GM19025 (cell line): Measurements from ENCODE around the gene PNPLA3.

Source experiments
- ATAC-seq: cut with Tn5 transposase; IDR thresholded peaks from one replicate; pipeline ENCODE4 v1.9.1; 2021; ENCODE audit warnings: mild to moderate bottlenecking, low read depth, moderate library complexity; ENCODE audit not compliant: unreplicated experiment

PNPLA3 gene, protein sequence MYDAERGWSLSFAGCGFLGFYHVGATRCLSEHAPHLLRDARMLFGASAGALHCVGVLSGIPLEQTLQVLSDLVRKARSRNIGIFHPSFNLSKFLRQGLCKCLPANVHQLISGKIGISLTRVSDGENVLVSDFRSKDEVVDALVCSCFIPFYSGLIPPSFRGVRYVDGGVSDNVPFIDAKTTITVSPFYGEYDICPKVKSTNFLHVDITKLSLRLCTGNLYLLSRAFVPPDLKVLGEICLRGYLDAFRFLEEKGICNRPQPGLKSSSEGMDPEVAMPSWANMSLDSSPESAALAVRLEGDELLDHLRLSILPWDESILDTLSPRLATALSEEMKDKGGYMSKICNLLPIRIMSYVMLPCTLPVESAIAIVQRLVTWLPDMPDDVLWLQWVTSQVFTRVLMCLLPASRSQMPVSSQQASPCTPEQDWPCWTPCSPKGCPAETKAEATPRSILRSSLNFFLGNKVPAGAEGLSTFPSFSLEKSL

DNA sequence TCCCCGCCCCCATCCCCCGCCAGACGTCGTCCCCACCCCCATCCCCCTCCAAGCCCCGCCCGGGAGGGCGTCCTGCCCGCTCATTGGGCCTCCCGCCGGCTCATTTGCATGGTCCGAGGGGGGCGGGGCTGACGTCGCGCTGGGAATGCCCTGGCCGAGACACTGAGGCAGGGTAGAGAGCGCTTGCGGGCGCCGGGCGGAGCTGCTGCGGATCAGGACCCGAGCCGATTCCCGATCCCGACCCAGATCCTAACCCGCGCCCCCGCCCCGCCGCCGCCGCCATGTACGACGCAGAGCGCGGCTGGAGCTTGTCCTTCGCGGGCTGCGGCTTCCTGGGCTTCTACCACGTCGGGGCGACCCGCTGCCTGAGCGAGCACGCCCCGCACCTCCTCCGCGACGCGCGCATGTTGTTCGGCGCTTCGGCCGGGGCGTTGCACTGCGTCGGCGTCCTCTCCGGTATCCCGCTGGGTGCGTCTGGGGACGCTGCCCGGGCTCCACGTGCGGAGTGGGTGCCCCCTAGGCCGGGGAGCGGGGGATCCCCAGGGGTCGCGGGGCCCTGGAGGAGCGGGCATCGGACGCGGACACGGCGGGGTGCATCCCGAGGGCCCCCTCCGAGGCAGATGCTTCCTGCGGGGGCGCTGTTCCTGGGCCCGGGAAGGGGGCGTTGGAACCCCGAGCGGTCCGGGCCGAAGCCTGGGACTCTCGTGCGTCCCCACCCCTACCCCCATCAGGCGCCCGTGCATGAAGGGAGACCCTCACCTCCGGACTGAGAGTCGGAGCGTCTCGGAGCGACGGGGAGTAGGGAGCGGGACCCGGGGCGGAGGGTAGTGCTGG lies at the start of gene PNPLA3:
Gene PNPLA3 (plus strand): TSS at position 175 of the 834 bp plus-strand sequence. CDS start 107 bp downstream, at position 282.
- no peak for ATAC-seq

DNA sequence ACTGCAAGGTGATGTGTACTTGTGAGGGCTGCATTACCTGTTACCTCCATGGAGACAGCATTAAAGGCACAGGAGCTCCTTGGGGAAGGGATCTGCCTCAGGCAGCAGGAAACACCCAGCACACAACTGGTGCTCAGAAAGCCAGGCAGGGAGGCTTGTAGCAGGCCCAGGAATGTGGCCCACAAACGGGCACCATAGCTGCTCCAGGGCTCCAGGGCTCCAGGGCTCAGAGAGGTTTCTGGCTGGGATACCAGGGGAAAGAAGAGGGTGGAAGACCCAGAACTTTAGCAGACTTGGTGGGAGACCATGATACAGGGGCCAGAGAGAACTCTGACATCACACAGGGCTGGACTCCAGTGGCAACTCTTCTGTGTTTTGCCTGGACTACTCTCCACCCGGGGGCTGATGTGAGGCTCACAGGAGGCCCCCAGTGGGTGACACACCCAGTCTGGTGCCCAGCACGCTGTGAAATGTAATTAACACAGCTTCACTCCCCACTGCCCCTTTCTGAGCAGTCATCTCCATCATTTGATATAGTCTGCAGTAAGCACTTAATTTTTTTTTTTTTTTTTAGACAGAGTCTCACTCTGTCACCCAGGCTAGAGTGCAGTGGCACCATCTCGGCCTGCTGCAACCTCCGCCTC lies 46.6 kb upstream of the PNPLA3 start:
- ATAC-seq = no peak

DNA sequence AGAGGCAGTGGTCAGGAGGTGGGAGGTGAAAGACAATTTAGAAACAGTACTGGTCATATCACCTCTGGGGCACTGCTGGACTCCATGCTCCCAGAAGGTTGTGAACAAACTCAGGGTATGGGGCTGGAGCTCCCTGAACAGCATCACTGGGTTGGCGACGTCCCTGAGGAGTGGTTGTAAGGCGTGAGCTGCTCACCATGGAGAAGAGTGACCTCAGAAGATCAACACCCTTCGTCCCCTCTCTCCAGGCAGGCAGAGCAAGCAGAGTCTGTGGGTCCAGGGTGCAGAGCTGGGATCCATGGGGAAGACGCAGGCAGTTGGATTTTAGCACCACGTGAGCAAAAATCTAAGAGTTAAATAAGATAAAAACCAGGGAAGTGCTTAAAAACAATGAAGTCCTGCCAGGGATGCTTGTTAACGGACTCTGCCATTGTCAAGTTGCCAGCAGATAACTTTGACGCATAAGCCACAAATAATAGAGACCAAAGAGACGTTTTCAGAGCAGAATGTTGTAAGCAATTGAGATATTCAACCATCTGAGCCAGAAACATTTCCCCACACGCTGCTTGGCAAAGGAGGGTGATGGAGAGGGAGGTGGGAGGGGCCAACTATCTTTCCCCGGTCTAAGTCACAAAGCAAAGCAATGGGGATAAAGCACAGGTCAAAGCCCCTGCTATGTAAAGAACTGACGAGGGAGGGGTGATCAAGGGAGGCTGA lies 45.4 kb upstream of the PNPLA3 start:
- no peak for ATAC-seq

DNA sequence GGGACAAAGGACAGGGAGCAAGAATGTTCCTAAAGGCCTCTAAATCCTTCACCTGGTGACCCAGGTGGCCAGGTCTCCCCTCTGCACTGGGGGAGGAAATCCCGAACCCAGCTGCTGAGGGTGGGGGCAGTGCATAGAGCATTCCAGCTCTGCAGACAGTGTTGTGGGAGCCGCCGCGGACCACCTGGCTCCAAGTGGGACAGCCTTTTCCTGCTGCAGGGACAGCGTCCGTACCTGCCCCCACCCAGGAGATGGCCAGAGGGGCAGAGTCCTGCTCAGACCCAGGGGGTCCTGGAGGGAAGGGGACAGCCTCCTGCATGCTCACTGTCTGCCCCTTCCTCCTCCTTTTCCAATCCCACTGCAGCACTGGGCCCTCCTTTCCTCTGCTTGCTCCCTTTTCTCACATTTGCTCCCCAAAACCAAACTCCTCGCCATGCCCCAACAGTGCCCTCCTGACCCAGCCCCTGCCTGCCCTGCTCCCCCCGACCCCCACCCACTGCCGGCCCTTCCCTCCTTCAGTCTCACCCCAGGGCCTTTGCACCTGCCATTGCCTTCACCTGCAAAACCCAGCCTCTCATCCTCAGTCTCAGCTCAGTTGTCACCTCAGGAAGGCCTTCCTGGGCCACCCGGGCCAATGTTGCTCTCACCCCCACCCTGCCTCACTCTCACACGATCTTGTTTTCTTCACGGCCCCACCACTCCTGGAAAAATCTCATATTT lies 44.6 kb upstream of the PNPLA3 start:
- ATAC-seq = no peak

DNA sequence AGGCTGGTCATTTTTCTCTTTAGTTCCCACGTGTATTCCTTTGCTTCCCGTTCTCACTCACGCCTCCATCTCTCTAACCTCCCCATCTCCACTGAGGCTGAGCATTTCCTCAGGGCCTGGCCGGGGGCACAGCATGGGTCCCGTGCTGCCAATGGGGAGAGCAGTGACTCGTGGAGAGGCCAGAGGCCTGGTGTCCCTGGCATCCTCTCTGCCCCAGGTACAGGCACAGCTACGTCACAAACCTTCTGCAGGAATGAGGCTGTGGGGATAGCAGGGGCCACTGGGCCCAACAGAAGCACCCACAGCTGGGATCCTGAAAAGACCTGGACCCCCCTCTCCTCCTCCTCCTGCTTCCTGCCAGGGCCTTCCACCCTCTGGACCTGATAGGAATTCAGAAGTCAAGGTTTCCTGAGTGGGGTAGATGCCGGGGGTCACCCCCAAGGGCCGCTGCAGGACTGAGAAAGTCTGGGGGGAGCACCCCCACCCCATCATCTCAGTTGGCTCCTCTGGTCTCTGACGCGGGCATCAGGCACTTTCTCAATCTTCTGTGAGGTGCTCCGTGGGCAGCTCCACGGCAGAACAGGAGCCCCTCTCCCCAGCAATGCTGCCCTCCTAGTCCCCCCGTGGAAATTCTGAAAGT lies 43.6 kb upstream of the PNPLA3 start:
- ATAC-seq = no peak

DNA sequence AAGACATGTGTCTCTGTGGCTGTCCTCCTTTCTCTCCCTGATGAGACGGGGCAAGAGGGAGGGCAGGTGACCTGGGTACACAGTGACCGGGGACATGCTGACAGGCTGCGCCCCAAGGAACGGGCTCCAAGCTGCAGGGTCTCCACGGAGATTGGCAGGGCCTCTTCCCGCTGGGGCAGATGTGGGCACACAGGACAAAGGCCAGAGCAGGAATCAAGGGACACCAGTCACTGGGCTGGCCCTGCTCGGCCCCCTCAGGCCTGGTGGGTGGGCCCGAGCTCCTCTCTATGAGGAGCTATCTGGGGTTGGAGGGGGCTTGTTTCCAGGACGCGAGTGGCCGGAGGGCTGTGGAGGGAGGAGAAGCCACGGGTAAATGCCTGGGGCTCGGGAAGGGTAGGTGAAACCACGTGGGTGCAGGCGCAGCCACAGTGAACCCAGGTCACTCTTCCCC lies 43.0 kb upstream of the PNPLA3 start:
- no peak for ATAC-seq

DNA sequence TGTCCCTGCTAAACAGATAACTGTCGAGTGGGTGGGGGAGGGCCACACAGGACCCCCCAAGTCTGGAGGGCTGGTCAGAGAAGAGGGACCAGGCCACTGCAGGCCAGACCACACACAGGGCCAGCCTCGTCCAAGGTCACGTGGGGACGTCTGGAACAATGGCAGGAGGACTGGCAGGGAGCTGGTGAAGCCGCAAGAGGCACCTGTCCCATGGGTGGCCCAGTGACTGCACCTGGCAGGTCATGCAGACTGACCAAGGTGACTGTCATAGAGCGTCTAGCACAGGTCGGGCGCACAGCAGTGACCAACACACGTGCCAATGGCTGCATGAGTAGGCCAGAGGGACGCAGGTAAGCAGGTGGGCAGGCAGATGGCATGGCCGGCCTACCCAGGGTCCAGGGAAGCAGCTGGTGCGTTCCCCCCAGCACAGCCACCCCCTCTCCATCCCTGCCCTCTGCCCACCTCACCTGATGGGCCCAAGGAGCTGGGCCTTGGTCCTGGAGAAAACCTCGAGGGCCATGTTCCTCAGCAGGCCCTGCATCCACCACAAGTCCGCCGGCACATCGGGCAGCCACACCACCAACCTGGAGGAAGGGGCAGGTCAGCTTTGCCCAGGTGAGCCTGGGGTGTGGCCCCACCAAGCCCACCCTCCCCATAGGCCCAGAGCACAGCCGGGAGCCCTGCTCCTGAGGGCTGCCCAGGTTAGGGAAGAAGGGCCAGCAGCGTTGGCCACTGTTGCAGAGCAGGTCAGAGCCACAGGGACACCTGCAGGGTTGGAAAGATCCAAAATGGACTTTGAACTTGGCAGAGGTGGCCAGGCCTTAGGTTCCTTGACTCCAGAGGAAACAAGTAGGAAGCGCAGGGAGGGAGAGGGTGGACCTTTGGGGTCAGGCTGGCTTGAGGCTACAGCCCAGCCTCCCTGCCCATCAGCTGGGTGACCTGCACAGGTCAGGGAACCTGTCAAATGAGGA lies 42.2 kb upstream of the PNPLA3 start:
- ATAC-seq = no peak

DNA sequence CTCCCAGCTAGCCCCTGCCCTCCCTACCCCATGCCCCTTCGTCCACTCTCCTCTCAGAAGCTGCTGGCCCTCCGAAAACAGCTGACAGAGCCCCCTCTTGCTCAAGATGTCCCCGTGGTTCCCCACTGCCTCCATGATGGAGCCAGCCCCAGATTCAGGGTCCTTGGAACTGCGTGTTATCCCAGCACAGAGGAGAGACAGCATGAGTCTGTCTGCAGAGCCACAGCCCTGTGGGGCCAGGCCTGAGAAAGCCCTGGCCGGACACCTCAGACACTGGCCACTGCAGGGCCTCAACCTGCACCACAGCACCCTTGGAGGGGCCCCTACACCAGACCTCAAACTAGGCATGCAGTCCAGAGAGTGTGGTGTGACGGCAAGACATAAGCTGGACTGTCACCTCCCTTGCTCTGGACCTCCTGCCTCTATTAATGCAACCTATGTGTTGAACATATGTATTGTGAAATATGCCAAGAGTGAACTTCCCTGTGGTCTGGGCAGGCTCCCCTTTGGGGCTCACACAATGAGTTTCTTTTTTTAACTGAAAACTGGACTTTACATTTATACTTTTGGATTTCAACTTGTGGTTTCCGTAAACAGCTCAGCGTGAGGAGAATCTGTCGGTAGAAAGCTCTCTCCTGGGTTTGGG lies 41.4 kb upstream of the PNPLA3 start:
- no peak for ATAC-seq

DNA sequence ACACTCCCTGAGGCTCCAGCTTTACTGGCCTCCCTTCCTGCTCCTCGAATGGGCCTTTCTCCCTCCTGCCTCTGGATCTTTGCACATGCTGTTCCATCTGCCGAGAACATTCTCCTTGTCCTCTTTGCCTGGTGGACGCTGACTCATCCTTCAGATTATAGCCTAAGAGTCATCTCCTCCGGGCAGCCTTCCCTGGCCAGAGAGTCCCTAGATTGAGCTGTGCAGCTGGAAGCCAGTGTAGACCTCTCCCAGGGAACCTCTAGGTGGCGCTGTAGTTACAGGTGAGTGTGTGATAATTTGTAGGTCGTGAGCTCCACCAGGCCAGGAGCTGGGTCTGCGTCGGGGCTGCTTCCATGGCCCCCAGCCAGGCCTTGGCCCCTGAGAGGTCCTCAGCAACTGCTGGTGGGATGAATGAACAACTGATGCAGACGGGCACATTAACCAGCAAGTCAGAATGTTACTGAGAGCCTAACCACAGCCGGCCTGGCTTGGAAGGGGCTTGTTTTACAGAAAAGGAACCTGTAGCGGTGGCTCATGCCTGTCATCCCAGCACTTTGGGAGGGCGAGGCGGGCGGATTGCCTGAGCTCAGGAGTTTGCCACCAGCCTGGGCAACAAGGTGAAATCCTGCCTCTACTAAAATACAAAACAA lies 40.5 kb upstream of the PNPLA3 start:
- no peak for ATAC-seq

DNA sequence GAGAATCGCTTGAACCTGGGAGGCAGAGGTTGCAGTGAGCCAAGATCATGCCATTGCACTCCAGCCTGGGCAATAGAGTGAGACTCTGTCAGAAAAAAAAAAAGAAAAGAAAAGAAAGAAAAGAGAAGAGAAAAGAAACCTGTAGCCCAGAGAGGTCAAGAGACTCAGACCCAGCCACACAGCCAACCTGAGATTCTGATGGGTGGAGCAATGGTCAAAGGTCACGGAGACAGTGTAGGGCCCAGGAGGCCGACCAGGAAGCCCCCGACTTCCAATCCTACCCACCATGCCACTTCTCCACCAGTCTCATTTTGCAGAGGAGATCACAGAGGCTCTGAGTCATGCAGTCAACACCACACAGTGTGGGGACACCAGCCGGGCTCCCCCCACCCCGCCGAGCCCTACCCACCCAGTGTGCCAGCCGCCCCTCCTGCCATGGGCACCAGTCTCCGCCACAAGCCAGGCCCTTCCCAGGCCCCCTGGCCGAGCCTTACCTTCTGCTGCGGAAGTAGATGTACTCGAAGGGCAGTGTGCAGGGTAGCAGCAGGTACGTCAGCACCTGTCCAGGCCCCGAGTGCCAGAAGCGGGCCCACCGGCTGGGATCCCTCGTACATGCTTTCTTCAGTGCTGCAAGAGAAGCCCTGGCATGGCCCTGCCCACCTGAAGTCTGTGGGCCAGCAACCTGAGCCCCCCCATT lies 39.7 kb upstream of the PNPLA3 start:
- ATAC-seq = no peak

DNA sequence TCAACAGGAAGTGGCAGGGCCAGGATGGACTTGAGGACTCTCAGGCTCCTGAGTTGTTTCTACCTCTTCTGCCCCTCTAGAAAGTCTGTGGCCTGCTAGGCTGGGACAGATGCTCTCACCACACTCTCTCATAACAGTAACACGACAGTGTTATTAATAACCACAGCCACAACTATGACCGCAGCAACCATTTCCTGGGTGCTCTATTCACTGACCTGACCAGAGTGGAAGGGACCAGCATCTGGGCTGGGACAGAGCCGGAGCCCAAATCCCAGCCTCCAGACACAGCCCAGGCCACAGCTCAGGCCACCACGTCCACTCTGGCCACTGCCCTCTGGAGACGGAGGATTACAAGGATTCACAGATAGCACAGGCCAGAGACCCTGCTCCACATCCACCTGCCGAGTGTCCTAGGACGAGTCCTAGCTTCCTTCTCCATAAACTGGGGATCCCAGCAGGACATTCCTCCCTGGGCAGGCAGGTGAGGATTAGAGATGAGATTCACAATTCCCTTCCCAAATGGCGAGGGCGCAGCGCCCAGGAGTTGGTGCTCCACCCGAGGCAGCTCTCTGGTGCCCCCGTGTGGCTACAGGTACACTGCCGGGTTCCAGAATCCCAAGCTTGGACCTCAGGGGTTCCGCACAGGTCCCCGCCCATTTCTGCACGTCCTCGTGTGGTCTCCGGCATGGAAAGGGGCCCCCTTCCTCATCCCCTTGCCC lies 38.8 kb upstream of the PNPLA3 start:
- ATAC-seq = no peak

DNA sequence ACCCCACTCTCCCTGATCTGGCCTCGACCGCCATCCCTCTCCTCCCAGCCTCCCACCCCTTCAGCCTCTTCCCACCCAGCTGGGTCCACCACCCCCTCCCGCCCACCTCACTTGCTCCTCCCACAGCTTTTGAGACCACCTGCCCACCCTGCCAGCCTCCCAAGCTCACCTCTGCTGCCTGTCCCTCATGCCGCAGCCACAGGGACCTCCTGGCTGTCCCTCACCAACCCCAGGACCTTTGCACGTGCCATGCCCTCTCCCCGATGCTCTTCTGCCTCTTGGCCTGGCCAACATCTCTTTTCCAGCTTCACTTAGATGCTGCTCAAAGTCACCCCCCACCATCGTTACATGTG lies 38.3 kb upstream of the PNPLA3 start:
- ATAC-seq = no peak

DNA sequence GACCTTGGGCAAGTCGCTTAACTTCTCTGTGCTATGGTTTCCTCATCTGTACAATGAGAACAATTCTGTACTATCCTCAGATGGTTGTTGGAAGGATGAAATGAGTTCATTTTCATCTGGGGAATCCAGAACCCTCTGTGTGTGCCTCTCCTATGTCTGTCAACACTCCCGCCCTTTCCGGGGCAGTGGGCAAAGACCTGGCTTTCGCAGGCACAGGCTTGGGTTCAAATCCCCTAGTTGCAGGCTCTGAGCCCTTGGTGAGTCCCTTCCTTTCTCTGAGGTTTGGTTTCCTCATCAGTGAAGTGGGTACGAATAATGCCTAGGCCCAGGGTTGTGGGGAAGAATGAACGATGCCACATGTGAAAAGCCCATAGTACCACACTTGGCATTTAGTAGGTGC lies 37.8 kb upstream of the PNPLA3 start:
- no peak for ATAC-seq

DNA sequence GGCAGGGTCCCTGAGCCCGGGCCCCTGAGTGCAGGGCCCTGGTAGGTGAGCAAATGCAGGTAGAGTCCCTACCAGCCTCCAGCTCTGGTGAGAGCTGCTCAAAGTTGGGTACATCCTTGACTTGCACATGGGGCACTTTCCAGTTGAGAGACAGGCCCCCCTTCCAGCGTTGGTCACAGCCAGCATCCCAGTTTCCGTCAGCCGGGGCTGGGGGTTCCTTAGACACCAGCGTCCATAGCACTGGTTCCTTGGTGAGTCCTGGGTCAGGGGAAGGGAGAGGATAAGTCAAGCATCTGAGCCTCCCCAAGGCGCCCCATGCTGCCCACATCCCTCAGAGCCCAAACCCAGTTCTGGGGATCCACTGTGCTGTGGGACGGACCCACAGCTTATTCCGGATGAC lies 37.4 kb upstream of the PNPLA3 start:
- no peak for ATAC-seq

DNA sequence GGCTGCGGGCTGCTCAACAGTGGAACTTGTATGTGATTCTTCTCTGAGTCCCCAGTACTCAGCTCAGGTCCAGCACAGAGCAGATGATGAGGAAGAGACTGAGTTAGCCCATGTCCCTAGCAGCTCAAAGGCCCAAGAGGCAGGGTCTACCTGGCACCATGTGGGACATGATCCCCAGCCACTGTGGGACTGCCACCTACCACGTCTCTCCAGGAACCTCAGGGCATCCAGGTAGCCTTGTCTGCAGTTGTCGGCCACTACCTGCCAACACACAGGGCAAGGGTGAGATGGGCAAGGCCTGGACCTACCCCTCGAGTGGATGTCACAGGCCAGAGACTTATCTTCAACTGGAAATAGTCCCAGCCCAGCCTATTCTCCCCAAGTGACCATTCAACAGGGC lies 36.2 kb upstream of the PNPLA3 start:
- no peak for ATAC-seq

DNA sequence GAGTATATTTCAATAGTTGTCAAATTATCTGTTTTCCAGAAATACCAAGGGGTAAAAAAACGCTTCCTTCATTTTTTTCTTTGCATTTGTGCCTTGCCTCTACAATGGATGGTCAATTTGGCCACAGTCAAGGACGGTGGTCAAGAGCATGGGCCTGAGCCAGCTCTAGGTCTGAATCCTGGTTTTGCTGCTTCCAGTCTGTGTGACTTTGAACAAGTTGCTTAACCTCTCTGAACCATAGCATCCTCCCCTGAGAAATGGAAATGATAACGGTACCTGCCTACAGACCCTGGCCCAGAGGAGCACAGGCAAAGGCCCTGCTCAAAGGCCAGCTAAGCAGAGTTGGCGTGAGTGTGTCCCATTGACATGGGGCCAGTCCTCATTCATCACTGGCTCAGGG lies 34.9 kb upstream of the PNPLA3 start:
- ATAC-seq = no peak
